ENCODE data around the gene NR3C2.

GRCh38 chr4:148240241-148240640, 202.0 kb downstream of the NR3C2 start:
- TF ChIP-seq CTCF (IDR thresholded peaks at IDR 0.05; ENCODE audit: low read length) = no peak
- no peak for TF ChIP-seq EZH2phosphoT487 (IDR thresholded peaks at IDR 0.05; ENCODE audit: low read length)
